A549 (cell line): ENCODE data around the gene ZNHIT6.

Source experiments
- MAFK ChIP-seq: fragments of 450-650 bp; IDR thresholded peaks from 2 replicates; pipeline ENCODE4 v1.6.1; 2014; ENCODE audit not compliant: partially characterized antibody
- POLR2A ChIP-seq: IDR thresholded peaks from 2 replicates; pipeline ENCODE4 v1.6.1; 2012; ENCODE audit warnings: mild to moderate bottlenecking, low read length
- TF ChIP-seq, protein P1 (sequence below): fragments of >200 bp; sonication (Bioruptor Twin); formaldehyde crosslinking; IDR thresholded peaks from 3 replicates; pipeline ENCODE4 v1.5.1; 2016

DNA sequence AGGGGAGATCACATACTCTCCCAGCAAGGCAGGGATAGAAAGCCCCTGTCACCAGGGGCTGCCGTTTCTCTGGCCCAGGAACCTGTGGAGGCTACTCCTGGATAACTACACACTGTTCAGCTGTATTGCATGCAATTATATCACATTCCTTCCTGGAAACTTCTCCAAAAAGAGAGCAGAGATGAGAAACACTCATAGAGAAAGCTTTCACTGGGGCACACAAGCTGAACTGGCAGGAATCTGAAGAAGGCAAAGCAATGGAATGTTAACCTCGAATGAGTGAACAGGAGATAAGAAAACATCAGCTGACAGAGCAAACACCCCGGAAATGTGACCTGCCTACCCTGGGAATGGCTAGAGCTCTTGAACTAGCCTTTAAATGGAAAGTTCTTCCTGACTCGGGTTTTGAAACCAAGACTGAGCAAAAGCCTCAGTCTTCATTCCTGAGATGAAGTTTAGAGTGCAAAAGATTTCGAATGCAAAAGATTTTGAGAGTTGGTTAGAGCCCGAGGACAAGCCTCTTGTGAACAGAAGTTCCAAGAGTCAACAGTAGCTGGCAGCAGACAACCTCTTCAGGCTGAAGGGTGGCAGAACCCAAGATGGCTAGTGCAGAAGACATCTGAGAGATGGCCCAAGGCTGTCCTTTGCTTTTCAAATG, 95.4 kb downstream of the ZNHIT6 start:
- no peak for TF ChIP-seq POLR2A
- no peak for TF ChIP-seq MAFK
- TF ChIP-seq, protein P1, sequence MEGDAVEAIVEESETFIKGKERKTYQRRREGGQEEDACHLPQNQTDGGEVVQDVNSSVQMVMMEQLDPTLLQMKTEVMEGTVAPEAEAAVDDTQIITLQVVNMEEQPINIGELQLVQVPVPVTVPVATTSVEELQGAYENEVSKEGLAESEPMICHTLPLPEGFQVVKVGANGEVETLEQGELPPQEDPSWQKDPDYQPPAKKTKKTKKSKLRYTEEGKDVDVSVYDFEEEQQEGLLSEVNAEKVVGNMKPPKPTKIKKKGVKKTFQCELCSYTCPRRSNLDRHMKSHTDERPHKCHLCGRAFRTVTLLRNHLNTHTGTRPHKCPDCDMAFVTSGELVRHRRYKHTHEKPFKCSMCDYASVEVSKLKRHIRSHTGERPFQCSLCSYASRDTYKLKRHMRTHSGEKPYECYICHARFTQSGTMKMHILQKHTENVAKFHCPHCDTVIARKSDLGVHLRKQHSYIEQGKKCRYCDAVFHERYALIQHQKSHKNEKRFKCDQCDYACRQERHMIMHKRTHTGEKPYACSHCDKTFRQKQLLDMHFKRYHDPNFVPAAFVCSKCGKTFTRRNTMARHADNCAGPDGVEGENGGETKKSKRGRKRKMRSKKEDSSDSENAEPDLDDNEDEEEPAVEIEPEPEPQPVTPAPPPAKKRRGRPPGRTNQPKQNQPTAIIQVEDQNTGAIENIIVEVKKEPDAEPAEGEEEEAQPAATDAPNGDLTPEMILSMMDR: peak; percentile 55
